ENCODE measurements around the gene DSG3.

The DSG3 gene

DNA sequence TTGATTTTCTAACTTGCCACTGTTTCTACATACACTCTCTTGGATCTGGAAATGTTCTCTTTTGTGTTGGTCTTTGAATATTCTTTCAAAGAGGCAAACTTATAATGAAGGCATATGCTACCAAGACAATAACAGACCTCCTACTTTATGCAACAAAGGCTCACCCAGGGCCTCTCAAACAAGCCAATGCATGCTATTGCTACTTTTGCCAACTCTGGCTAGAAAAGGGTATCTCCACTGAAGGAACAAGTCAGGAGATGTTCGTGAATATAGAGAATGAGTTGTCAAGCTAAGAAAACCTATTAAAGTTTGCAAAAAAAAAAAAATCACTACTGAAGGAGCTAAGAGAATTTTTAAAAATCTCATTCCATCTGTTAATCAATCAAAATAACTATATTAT lies 34.5 kb downstream of the DSG3 start:
- TF ChIP-seq, protein P1, sequence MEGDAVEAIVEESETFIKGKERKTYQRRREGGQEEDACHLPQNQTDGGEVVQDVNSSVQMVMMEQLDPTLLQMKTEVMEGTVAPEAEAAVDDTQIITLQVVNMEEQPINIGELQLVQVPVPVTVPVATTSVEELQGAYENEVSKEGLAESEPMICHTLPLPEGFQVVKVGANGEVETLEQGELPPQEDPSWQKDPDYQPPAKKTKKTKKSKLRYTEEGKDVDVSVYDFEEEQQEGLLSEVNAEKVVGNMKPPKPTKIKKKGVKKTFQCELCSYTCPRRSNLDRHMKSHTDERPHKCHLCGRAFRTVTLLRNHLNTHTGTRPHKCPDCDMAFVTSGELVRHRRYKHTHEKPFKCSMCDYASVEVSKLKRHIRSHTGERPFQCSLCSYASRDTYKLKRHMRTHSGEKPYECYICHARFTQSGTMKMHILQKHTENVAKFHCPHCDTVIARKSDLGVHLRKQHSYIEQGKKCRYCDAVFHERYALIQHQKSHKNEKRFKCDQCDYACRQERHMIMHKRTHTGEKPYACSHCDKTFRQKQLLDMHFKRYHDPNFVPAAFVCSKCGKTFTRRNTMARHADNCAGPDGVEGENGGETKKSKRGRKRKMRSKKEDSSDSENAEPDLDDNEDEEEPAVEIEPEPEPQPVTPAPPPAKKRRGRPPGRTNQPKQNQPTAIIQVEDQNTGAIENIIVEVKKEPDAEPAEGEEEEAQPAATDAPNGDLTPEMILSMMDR (conservative IDR thresholded peaks at IDR 0.05) = no peak
- no peak overlapping the region for H3K27ac ChIP-seq

DNA sequence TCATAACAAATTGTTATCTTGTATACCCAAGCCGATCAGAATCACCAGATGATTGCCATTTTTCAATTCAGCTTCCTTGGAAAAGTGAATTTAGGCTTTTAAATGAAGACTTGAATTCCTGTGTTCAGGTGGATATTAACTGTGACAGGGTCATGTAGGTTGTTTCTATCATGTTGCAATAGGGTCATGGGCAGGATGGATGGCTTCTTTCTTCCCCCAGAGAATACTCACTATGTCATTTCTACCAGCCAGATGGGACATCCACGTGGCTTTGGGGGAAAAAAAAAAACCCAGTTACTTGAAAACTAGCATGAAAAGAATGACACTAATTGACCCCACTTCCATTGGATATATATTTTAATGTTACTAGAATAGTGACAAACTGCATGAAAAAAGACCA lies 35.9 kb downstream of the DSG3 start:
- TF ChIP-seq, protein P1 (conservative IDR thresholded peaks at IDR 0.05) = no peak
- H3K27ac ChIP-seq = no peak overlapping the region

DNA sequence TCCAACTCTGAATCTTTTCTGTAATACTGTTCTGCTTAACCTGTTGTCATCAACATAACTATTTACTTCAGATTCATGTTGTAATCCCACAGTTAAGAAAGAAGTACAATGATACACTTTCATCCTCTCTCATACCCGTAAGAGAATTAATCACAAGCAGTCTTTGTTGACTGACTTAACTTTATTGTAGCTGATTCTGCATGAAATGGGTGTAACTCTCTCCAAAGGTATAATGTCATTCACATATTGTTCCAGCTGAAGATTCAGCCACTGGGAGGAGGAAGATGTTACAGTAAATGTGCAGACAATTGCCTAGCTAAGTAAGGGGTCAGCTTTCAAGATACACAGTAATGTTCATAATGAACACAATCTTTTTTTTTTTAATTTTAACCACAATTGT lies 36.9 kb downstream of the DSG3 start:
- no peak overlapping the region for H3K27ac ChIP-seq
- TF ChIP-seq, protein P1 (conservative IDR thresholded peaks at IDR 0.05) = no peak

DNA sequence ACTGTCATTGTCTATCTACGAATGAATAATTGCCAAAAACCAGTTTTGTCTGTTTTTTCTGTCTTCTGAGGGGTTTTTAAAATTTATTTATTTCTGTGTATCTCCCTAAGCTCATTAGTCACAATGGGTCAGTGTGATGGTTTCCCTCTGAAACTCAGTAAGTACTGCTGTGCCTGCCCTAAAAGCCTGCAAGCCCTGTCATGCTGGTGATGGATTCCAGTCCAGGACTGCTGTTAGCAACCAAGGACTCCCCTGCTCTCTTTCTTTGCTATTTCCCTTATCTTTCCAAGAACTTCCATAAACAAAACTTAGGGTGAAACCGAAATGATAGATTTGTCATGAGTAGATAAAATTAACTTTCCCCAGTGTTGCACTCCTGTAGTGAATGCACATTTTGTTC lies 38.6 kb downstream of the DSG3 start:
- TF ChIP-seq, protein P1 (conservative IDR thresholded peaks at IDR 0.05) = no peak
- H3K27ac ChIP-seq = no peak overlapping the region

DNA sequence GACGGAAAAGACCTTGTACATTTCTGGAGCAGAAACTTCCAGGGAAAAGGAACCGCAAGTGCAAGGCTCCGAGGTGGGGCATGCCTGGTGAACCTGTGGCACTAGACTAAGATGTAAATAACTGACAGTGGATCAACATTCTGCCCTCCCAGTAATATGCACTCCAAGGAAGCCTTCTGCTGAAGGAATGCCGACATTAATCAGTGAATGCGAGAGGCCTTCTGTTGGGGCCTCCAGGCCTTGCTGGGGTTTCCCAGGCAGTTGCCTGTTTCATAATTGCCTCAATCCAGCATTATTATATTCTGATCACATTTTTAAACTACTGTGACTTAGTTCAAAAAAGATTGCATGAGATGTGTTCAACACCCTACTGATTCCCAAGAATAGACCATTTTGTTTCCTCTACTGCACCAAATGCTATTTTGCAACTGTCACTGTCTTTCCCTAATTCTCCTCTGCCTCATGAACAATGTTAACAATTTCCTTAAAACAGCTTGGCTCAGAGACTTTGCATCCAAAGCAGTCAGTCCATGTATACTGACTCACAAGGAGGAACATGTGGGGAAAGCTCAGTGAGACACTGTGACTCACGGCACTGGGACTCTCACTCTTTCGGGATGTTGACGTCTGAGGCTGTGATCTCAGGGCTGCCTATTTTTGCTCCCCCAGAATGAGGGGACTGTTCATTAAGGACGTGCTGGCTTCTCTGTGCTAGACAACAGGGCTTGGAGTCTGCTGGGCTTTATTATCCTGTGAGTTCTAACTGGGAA lies 39.9 kb downstream of the DSG3 start:
- H3K27ac ChIP-seq = no peak overlapping the region

DNA sequence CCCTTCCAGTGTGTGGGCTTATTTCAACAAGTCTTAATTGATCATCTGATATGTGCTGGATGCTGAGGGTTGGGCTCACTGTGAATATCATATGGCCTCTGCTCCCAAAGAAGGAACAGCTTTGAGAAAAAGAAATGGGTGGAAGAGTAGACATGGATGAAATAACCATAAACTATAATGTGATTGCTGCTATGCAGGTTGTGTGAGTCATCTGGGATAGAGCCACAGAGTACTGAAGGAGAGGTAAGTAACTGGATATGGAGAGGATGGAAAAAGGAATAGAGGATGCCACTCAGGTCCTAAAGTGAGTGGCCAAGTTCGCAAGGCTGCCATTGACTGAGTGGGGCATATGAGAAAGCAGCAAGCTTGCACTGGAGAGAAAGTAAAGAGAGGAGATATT lies 41.8 kb downstream of the DSG3 start:
- no peak overlapping the region for H3K27ac ChIP-seq
- TF ChIP-seq, protein P1 (conservative IDR thresholded peaks at IDR 0.05) = no peak

More for the DNA sequence above, 39.9 kb downstream of the DSG3 start:
- TF ChIP-seq, protein P1 (conservative IDR thresholded peaks at IDR 0.05) = no peak

DNA sequence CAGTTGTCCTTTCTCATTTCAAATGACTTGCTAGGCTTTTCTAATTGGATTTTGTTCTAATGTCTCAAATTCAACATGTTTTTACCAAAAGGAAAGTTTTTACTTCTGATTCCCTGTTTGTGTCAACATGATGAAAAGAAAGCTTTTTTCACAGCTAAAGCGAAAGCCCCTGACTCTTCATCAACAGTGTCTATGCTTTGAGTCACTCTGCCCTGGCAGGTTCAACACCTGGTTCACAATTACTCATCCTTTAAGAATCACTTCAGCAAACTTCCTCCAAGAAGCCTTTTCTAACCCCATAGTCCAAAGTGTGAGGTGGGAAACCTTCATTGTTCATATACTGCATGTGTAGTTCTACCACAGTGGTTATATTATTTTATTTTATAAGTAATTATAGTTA lies 42.8 kb downstream of the DSG3 start:
- TF ChIP-seq, protein P1 (conservative IDR thresholded peaks at IDR 0.05) = no peak
- no peak overlapping the region for H3K27ac ChIP-seq
